Measurements from ENCODE around the gene SLC6A19. TPM values are rescaled to one million over a fixed set of nuclear protein-coding genes. Genes with fewer than 3 reads are reported as not detected.

The SLC6A19 gene
- polyA plus RNA-seq, 3 donors: not detected

GRCh38 chr5:1213508-1214162, 12.2 kb downstream of the SLC6A19 start:
- intact Hi-C loops (cut with micrococcal nuclease): no loop called here
- Histone ChIP-seq H3K36me3 (replicated peaks in 1 of 2; ENCODE audit: control insufficient read depth in 1 of 2, insufficient read depth in 2 of 2, low read length in 2 of 2) (no peaks in the 10 kb centered on the region), H3K4me1 (ENCODE audit: control insufficient read depth in 1 of 2, insufficient read depth in 2 of 2, low read length in 2 of 2) (no peaks in the 10 kb centered on the region), H3K9ac (ENCODE audit: insufficient read depth, low read length, poor library complexity, severe bottlenecking) (no peak overlapping the region), H3K4me3 (replicated peaks in 1 of 3; ENCODE audit: low read depth in 2 of 3, low read length in 3 of 3) (no peak overlapping the region), H3K27me3 (ENCODE audit: control insufficient read depth in 2 of 2, insufficient read depth in 2 of 2, low read length in 2 of 2) (no peaks in the 10 kb centered on the region), H2AFZ (ENCODE audit: insufficient read depth, low read depth, low read length, poor library complexity, severe bottlenecking) (no peak overlapping the region), H3K4me2 (replicated peaks; ENCODE audit: extremely low read depth, low read length, poor library complexity, severe bottlenecking) (no peak overlapping the region), H3K79me2 (ENCODE audit: insufficient read depth, low read length) (no peaks in the 10 kb centered on the region), H4K20me1 (ENCODE audit: insufficient read depth, low read length) (no peaks in the 10 kb centered on the region), H3K27ac (ENCODE audit: low read depth in 1 of 2, low read length in 2 of 2) (no peak overlapping the region), H3K9me3 (replicated peaks in 1 of 2; ENCODE audit: control insufficient read depth in 1 of 2, insufficient read depth in 1 of 2, low read length in 2 of 2) (peaks cover 0 to 10% of the 10 kb centered on the region in 2 donors)
- no peak for TF ChIP-seq CTCF (IDR thresholded peaks at IDR 0.05)
- H3K36me3 Mint-ChIP-seq: no peaks in the 10 kb centered on the region
- no peak overlapping the region for H3K4me3 Mint-ChIP-seq
- peaks cover 3 to 13% (median 4%) of the 10 kb centered on the region in 7 donors for H3K9me3 Mint-ChIP-seq
- H3K4me1 Mint-ChIP-seq: no peaks in the 10 kb centered on the region
- H3K27ac Mint-ChIP-seq: no peak overlapping the region
- DNase-seq: no peak
- H3K27me3 Mint-ChIP-seq (ENCODE audit: low read depth in 3 of 3): peaks cover 0 to 10% (median 7%) of the 10 kb centered on the region in 3 donors
- WGBS (ENCODE audit: insufficient coverage): 84% methylated on average over 20 of the region's 25 CpGs

- no peaks in the 10 kb centered on the region for H3K79me2 ChIP-seq (ENCODE audit: insufficient read depth, low read length)
- no peak overlapping the region for H2AFZ ChIP-seq (ENCODE audit: insufficient read depth, low read depth, low read length, poor library complexity, severe bottlenecking)
- Mint-ChIP-seq H3K36me3 (no peaks in the 10 kb centered on the region), H3K27me3 (ENCODE audit: low read depth in 3 of 3) (peaks cover 0 to 11% (median 7%) of the 10 kb centered on the region in 3 donors), H3K4me1 (no peaks in the 10 kb centered on the region), H3K4me3 (no peak overlapping the region), H3K9me3 (peaks cover 3 to 13% (median 4%) of the 10 kb centered on the region in 7 donors), H3K27ac (no peak overlapping the region)
- H3K9ac ChIP-seq (ENCODE audit: insufficient read depth, low read length, poor library complexity, severe bottlenecking): no peak overlapping the region
- DNase-seq: no peak
- no peak for TF ChIP-seq CTCF (IDR thresholded peaks at IDR 0.05)
- H3K4me2 ChIP-seq (replicated peaks; ENCODE audit: extremely low read depth, low read length, poor library complexity, severe bottlenecking): no peak overlapping the region
- H4K20me1 ChIP-seq (ENCODE audit: insufficient read depth, low read length): no peaks in the 10 kb centered on the region
- H3K4me3 ChIP-seq (replicated peaks in 1 of 3; ENCODE audit: low read depth in 2 of 3, low read length in 3 of 3): no peak overlapping the region
- no peaks in the 10 kb centered on the region for H3K27me3 ChIP-seq (ENCODE audit: control insufficient read depth in 2 of 2, insufficient read depth in 2 of 2, low read length in 2 of 2)
- no peaks in the 10 kb centered on the region for H3K36me3 ChIP-seq (replicated peaks in 1 of 2; ENCODE audit: control insufficient read depth in 1 of 2, insufficient read depth in 2 of 2, low read length in 2 of 2)
- no peaks in the 10 kb centered on the region for H3K4me1 ChIP-seq (ENCODE audit: control insufficient read depth in 1 of 2, insufficient read depth in 2 of 2, low read length in 2 of 2)
- intact Hi-C loops (cut with micrococcal nuclease): no loop called here
- WGBS (ENCODE audit: insufficient coverage): 79% methylated on average over 17 of the region's 22 CpGs
- H3K27ac ChIP-seq (ENCODE audit: low read depth in 1 of 2, low read length in 2 of 2): no peak overlapping the region
- peaks cover 0 to 10% of the 10 kb centered on the region in 2 donors for H3K9me3 ChIP-seq (replicated peaks in 1 of 2; ENCODE audit: control insufficient read depth in 1 of 2, insufficient read depth in 1 of 2, low read length in 2 of 2)
These were observed 13.0 kb downstream of the SLC6A19 start for GRCh38 chr5:1214163-1214935.

All from CD14-positive monocyte (primary cell).